ENCODE measurements around the gene KRTAP9-4.

DNA sequence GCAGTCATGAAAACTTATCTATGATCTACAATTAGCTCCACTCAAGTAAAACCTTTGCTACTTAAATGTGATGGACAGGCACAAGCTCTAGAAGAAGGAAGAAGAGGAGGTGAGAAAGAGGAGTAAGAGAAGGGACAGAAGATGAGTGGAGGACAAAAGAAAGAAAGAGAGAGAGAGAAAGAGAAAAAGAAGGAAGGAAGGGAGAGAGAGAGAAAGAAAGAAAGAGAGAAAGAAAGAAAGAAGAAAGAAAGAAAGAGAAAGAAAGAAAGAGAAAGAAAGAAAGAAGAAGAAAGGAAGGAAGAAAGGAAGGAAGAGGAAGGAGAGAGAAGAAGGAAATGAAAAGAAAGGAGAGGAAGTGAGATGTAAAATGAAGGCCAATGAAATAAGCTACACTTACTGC, 19.4 kb upstream of the KRTAP9-4 start:
- TF ChIP-seq, protein P1, sequence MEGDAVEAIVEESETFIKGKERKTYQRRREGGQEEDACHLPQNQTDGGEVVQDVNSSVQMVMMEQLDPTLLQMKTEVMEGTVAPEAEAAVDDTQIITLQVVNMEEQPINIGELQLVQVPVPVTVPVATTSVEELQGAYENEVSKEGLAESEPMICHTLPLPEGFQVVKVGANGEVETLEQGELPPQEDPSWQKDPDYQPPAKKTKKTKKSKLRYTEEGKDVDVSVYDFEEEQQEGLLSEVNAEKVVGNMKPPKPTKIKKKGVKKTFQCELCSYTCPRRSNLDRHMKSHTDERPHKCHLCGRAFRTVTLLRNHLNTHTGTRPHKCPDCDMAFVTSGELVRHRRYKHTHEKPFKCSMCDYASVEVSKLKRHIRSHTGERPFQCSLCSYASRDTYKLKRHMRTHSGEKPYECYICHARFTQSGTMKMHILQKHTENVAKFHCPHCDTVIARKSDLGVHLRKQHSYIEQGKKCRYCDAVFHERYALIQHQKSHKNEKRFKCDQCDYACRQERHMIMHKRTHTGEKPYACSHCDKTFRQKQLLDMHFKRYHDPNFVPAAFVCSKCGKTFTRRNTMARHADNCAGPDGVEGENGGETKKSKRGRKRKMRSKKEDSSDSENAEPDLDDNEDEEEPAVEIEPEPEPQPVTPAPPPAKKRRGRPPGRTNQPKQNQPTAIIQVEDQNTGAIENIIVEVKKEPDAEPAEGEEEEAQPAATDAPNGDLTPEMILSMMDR (IDR thresholded peaks at IDR 0.05; ENCODE audit: insufficient read depth, low read length, poor library complexity, severe bottlenecking) = no peak
- no peak for TF ChIP-seq EZH2phosphoT487 (conservative IDR thresholded peaks at IDR 0.05; ENCODE audit: low read length)

Data from SU-DHL-6 (cell line).